Measurements from ENCODE around the gene TMEM267. TPM values are rescaled to one million over a fixed set of nuclear protein-coding genes. Genes with fewer than 3 reads are reported as not detected.

Gene TMEM267
- total RNA-seq, 6 experiments from 2014 or later: 15.7 to 20.3 (median 19.0) TPM

DNA sequence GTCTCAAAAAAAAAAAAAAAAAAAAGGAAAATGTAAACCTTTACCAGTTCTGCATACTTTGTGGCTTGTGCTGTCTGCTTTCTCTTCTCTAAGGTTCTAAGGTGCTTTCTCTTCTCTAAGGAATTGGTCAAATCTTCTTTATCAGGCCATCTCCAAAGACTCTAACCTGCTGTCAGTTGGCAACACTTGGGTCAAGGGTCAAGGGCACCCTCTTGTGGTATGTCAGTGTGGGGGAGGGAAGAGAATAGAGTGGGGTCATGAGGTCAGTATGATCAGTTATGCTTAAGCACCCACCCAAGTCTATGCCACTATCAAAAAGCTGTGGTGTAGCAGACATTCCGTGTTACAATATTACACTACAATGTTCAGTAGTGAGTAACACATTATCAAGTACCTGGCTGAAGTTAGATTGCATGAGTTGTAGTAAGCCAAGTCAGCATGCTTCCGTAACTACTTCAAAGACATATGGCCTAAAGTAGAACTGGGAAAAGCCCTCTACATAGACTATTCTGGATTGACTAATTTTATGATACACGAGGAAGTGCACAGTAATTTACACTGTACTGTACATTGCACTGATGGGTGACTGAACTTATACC is 46.5 kb downstream of the TMEM267 start:
- peaks cover 8% of the 10 kb centered on the region for H3K9me3 Mint-ChIP-seq
- TF ChIP-seq, protein P1, sequence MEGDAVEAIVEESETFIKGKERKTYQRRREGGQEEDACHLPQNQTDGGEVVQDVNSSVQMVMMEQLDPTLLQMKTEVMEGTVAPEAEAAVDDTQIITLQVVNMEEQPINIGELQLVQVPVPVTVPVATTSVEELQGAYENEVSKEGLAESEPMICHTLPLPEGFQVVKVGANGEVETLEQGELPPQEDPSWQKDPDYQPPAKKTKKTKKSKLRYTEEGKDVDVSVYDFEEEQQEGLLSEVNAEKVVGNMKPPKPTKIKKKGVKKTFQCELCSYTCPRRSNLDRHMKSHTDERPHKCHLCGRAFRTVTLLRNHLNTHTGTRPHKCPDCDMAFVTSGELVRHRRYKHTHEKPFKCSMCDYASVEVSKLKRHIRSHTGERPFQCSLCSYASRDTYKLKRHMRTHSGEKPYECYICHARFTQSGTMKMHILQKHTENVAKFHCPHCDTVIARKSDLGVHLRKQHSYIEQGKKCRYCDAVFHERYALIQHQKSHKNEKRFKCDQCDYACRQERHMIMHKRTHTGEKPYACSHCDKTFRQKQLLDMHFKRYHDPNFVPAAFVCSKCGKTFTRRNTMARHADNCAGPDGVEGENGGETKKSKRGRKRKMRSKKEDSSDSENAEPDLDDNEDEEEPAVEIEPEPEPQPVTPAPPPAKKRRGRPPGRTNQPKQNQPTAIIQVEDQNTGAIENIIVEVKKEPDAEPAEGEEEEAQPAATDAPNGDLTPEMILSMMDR (IDR thresholded peaks at IDR 0.05): no peak
- no peak for DNase-seq
- H3K27me3 Mint-ChIP-seq (ENCODE audit: insufficient read depth): 0 out of 2 replicates have a peak, but pooled peaks cover 3% of the 10 kb centered on the region
- H3K4me3 Mint-ChIP-seq: no peak overlapping the region
- peaks cover 9% of the 10 kb centered on the region; the same call in 1 of the 2 replicates for H3K4me1 Mint-ChIP-seq (ENCODE audit: low read depth)
- no peak overlapping the region for H3K27ac Mint-ChIP-seq
- peaks cover 6% of the 10 kb centered on the region; the same call in 1 of the 2 replicates for H3K36me3 Mint-ChIP-seq (ENCODE audit: low read depth)

DNA sequence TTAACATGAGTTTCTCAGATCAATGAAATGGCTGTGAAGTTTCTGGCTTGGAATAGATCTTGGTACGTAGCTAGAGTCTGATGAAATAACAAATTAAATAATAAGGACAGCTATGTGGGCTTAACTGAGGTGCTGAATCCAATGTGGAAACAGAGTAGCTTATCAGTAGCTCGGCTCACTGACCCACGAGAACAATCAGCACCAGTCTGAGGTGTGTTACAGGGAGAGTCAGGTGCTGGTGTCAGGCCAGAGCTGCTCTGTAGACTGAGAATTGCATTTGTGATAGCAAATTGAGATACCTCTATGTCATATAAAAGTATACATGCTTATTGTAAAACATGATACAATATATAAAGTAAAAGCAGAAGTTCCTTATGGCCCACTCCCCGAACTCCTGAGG is 50.3 kb downstream of the TMEM267 start:
- no peak for DNase-seq
- Mint-ChIP-seq H3K27ac (no peak overlapping the region), H3K27me3 (ENCODE audit: insufficient read depth) (no peaks in the 10 kb centered on the region; the same call in 1 of the 2 replicates), H3K36me3 (ENCODE audit: low read depth) (no peaks in the 10 kb centered on the region), H3K9me3 (no peaks in the 10 kb centered on the region), H3K4me3 (no peak overlapping the region), H3K4me1 (ENCODE audit: low read depth) (peaks cover 16% of the 10 kb centered on the region)
- TF ChIP-seq, protein P1 (IDR thresholded peaks at IDR 0.05): no peak

DNA sequence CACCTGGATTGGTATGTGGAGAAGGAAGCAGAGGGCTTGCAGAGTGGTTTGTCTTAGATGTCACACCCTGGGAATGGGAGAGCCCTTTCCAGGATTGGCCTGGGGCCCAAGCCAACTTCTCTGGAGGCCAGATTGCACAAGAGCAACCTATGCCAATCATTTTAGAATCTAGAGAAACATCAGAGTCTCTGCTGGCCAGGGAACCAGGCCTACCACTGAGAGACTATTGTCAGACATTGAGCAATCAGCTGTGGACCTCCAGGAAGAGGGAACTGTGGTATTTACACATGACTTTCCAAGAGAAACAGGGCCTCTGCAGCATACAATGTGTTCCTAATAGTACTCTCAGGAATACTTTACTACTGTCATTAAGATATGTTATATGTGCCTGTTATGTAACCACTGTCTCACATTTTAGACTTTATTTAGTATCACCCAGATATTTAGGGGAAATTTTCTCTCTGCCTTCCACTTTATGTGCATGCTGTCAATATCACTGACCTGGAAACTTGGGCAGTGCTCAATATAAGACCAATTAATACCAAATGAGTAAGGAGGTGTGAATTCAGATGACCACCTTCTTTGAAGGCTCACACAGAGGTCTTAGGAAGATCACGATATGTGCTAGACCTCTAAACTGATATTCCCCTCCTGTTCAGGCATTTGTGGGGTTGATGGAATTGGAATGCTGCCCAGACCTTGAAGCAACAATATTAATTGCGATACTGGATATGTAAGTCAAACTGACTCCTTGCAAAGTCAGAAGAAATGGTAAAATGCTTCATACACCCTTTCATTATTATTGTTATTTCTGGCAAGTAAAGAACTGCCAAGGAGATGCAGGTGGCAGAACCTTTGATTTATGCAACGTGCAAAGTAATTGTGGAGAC is 50.9 kb downstream of the TMEM267 start:
- peak; percentile 23 for DNase-seq
- TF ChIP-seq, protein P1 (IDR thresholded peaks at IDR 0.05): no peak
- H3K36me3 Mint-ChIP-seq (ENCODE audit: low read depth): no peaks in the 10 kb centered on the region
- H3K4me1 Mint-ChIP-seq (ENCODE audit: low read depth): peaks cover 23% of the 10 kb centered on the region
- no peaks in the 10 kb centered on the region for H3K9me3 Mint-ChIP-seq
- H3K27ac Mint-ChIP-seq: no peak overlapping the region
- no peak overlapping the region for H3K4me3 Mint-ChIP-seq
- peaks cover 2% of the 10 kb centered on the region; the same call in 1 of the 2 replicates for H3K27me3 Mint-ChIP-seq (ENCODE audit: insufficient read depth)

DNA sequence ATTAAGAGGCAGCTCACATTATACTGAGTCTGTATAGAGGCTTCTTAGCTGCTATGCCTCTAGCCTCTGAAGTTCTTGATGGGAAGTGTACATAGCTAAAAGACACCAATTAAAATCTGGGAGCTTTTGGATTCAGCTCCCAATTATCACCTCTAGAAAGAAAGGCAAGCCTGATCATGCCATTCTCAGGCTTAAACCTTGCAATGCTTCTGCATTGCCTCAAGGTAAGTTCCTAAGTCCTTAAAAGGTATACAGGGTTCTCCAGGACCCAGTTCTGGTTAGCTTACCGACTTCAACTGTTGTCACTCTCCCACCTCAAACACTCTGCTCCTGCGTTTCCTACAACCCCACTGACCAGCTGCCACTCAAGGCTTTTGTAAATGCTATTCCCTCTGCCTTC is 54.0 kb downstream of the TMEM267 start:
- Mint-ChIP-seq H3K27ac (no peak overlapping the region), H3K4me1 (ENCODE audit: low read depth) (peaks cover 50% of the 10 kb centered on the region), H3K27me3 (ENCODE audit: insufficient read depth) (peaks cover 2% of the 10 kb centered on the region; the same call in 1 of the 2 replicates), H3K4me3 (no peak overlapping the region), H3K9me3 (no peaks in the 10 kb centered on the region), H3K36me3 (ENCODE audit: low read depth) (no peaks in the 10 kb centered on the region)
- TF ChIP-seq, protein P1 (IDR thresholded peaks at IDR 0.05): no peak
- DNase-seq: no peak

DNA sequence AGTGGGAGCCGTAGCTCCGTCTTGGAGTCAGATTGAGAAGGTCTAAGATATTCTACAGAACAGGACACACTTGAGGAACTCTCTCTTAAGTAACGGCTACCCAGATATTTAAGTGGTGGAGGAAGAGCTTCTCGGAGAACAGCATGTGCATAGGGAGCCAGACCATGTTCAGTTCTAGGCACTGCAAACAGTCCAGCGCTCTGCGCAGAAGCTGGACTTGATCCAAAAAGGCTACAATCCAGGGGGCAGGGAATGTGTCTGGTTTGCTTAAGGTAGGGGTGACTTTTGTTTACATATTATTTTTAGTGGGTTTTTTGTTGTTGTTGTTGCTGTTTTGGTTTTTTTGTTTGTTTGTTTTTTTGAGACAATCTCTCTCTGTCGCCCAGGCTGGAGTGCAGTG is 54.6 kb downstream of the TMEM267 start:
- H3K27me3 Mint-ChIP-seq (ENCODE audit: insufficient read depth): peaks cover 2% of the 10 kb centered on the region; the same call in 1 of the 2 replicates
- H3K9me3 Mint-ChIP-seq: no peaks in the 10 kb centered on the region
- H3K4me3 Mint-ChIP-seq: no peak overlapping the region
- peaks cover 50% of the 10 kb centered on the region for H3K4me1 Mint-ChIP-seq (ENCODE audit: low read depth)
- no peak overlapping the region for H3K27ac Mint-ChIP-seq
- DNase-seq: no peak
- TF ChIP-seq, protein P1 (IDR thresholded peaks at IDR 0.05): no peak
- H3K36me3 Mint-ChIP-seq (ENCODE audit: low read depth): no peaks in the 10 kb centered on the region

Data from HFFc6 (cell line).